GM12892 (cell line): ENCODE measurements around the gene ABCC4.

Source experiments
- DNase-seq: peaks from one replicate; pipeline ENCODE4 v3.0.0; 2011; ENCODE audit not compliant: insufficient read length
- FAIRE-seq: peaks from 2 replicates; lab custom pipeline; 2011; peaks lifted over from hg19 to GRCh38; lab: Jason Lieb, UNC
- POLR2A ChIP-seq: IDR thresholded peaks from 2 replicates; pipeline ENCODE4 v1.6.1; 2011; ENCODE audit warnings: low read depth, low read length, control low read depth
- POLR2AphosphoS5 ChIP-seq: IDR thresholded peaks from 2 replicates; pipeline ENCODE4 v1.6.1; 2011; ENCODE audit warnings: low read depth, low read length, control low read depth
- TAF1 ChIP-seq: IDR thresholded peaks from 2 replicates; pipeline ENCODE4 v1.6.1; 2011; ENCODE audit warnings: low read depth, mild to moderate bottlenecking, control low read depth, low read length, borderline replicate concordance

Gene ABCC4

DNA sequence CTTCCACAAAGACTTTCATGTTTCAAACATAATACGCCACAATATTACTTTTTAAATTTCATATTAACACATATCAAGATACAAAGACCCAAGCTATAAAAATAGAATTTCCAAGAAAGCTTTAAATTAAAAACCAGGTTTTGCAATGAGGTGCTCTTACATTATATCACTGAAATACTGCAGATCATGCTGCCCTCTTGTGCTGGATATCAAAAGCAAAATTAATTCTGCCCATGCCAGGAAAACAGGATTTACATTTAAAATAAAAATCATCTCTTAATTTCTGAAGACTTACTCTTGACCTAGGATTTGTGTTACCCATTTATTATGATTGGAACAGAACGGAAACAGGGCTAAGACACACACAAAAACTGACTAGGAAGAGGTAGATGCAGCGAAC, 145.0 kb downstream of the ABCC4 start:
- FAIRE-seq = no peak
- DNase-seq = no peak
- TF ChIP-seq POLR2A = no peak
- TF ChIP-seq POLR2AphosphoS5 = no peak

DNA sequence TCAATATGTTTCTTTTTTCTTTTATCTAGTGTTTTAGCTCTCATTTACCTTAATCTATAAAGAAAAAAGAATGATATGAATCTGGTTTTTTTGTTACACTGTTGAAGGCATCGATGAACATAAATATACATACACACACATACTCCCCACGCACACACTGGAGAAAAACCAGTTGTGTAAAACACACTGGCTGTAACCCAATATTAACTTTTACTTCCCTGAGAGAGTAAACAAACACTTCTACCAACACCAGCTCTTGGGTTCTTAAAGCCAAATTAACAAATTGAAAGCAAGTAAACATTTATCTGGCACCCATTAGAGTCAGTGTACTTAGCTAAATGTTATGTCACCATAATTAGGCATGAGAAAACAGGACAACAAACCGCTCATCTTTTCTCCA, 145.7 kb downstream of the ABCC4 start:
- FAIRE-seq (no peak), DNase-seq (no peak)
- TF ChIP-seq POLR2A = no peak

DNA sequence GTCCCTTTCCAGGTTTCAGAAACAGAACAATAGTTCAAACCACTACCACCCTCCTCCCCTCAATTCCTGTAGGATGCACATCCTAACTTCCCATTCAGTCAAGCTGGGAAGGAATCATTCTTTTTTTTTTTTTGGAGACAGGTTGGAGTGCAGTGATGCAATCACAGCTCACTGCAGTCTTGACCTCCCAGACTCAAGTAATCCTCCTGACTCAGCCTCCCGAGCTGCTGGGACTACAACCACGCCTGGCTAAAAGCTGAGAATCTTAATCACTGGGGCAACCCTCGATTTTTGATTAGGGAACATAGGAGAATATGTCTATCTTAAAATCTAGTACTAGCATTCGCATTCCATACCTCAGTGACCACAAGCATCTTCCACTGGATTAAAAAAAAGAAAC, 146.2 kb downstream of the ABCC4 start:
- FAIRE-seq = peak; percentile 33
- no peak for DNase-seq
- TF ChIP-seq TAF1 = no peak
- no peak for TF ChIP-seq POLR2AphosphoS5
- no peak for TF ChIP-seq POLR2A

DNA sequence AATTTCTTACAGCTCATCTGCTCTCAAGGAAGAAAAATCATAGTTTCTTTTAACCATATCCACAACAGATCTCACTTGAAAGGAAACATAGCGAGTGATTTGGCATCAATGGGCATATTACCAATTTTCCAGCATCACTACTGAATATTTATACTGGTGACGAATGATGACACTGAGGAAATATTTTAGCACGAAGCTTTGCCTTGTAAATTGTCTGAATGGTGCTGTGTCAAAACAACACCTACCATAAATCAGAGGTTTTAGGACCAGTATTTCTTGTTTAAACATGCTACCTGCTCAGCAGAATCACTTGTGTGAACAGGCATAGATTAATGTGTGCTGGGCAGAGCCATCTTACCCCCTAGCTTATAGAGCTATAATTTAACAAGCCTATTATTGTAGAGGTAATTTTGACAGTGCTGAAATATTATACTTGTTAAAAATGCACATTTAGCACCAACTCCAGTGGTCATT, 146.8 kb downstream of the ABCC4 start:
- no peak for TF ChIP-seq POLR2A
- TF ChIP-seq POLR2AphosphoS5 = no peak
- no peak for TF ChIP-seq TAF1
- FAIRE-seq = no peak
- DNase-seq = no peak

DNA sequence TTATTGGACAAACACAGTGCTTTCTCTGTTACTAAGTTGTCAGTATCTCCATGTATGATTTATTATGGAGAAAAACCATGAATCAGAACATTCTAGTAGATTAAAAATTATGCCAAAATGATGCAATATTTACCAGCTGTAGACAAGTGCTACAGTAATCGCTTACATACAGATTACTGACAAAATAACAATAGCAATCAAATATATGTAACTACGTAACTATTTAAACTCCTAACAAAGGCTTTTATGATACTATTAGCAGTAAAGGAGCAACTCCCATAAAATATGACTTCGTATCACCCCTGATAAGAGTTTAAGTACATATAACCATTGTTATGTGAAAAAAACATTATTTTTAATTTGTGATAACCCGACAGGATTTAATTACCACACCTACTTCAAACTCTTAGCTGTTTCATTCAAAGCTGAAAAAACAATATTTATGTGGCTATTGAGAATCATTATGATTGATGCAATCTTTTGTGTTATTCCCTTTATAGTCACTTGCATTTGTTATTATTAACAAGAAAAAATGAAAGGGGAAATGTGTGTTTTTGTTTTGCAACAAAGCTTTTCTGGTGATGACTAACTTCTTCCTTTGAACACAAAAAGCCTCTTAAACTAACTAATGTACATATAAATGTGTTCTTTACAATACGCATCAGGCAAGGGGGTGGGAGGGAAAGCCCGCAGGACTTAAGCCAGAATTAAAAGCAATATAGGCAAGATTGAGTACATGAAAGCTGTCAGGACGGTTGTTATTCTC, 147.4 kb downstream of the ABCC4 start:
- FAIRE-seq (no peak), DNase-seq (no peak)
- no peak for TF ChIP-seq POLR2A
- TF ChIP-seq TAF1 = no peak
- TF ChIP-seq POLR2AphosphoS5 = no peak

DNA sequence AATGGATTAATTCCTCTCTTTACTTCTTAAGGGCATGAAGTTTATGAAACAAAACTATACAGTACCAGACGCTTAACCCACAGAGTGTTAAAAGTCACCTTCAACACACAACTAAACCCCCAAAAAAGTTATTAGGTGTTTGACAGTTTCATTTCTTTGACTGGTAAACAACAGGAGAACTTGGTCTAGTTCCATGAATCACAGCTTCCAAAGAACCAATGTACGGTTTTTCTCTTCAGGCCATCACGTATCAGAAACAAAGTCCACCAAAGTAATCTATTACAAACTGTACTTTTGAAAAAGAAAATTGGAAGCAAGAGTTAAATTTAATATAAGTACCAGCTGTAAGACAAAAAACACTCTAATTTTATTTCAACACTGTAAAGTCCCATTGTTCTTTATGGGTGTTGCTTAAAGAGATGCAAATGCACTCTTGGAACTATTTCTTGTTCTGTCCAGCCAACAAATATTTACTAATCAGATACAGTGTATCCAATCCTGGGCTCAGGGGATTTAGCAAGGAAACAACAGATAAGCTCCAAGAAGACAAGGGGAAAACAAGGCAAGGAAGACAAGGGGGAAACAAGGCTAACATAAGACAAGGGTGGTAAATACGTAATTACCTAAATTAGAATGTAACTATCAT, 149.2 kb downstream of the ABCC4 start:
- FAIRE-seq (no peak), DNase-seq (no peak)
- TF ChIP-seq POLR2AphosphoS5 (no peak), POLR2A (no peak), TAF1 (no peak)

DNA sequence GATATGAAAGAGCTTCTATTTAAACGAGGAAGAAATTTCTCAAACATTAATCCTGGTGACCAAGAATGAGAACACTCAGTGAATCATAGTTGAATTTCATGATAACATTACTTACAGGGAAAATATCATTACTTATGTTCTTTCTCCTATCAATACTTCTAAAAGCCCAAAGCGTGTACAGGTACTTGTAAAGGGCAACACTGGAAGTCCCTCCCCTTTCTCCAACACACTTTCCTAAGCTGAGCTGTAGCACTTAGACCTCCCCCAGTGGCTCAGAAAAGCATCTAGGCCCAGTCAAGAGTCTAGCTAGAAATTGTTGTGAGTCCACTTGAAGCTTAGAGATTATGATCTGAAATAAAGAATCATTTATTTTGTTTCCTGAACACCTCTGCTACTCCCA, 150.7 kb downstream of the ABCC4 start:
- FAIRE-seq (peak; percentile 17), DNase-seq (no peak)
- TF ChIP-seq TAF1 = no peak
- TF ChIP-seq POLR2A = no peak
- TF ChIP-seq POLR2AphosphoS5 = no peak

DNA sequence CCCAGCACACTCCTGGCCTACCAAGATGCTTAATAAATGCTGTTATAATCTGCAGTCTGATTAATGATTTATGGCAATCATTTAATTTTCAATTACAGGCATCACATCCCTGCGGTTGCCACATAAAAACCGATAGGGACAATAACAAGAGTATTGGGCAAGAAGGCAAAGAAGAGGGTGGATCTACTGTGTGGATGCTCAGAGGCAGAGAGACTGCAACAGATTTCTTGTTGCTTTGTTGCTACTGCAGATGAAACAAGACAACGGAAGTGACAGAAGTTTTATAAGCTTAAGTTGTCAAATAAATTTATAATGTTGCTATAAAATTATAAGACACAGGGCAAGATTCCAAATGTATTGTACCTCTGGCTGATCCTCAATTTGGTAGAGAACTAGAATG, 154.8 kb downstream of the ABCC4 start:
- DNase-seq (no peak), FAIRE-seq (no peak)
- TF ChIP-seq POLR2AphosphoS5 (no peak), TAF1 (no peak), POLR2A (no peak)

DNA sequence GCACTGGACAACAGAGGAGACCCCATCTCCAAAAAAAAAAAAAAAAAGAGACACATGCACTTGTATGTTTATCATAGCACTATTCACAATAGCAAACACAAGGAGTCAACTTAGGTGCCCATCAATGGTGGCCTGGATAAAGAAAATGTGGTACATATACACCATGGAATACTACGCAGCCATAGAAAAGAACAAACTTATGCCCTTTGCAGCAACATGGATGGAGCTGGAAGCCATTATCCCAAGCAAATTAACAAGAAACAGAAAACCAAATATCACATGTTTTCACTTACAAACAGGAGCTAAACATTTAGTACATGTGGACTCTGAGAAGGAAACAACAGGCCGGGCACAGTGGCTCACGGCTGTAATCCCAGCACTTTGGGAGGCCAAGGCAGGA, 155.7 kb downstream of the ABCC4 start:
- TF ChIP-seq TAF1 = no peak
- TF ChIP-seq POLR2AphosphoS5 = no peak
- no peak for TF ChIP-seq POLR2A
- no peak for FAIRE-seq

DNA sequence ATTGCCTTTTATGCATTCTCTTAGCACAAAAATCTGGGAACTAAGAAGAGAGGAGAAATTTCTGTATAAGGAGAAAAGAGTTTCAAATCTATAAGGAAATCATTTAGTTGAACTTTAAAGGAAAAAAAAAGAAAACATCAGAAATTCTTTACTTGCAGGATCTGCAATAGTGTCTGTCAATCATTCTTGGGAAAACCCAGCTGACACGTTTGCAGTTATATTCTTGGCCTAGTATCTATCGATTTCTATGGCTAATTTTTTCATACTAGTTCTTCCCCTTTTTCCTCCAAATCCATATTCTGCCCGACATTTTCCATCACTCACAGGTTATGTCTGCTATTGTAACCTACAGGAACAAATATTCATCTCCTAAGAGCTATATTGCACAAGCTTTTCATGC, 160.7 kb downstream of the ABCC4 start:
- no peak for TF ChIP-seq POLR2A
- DNase-seq (no peak), FAIRE-seq (no peak)

More for the DNA sequence above, 155.7 kb downstream of the ABCC4 start:
- no peak for DNase-seq

DNA sequence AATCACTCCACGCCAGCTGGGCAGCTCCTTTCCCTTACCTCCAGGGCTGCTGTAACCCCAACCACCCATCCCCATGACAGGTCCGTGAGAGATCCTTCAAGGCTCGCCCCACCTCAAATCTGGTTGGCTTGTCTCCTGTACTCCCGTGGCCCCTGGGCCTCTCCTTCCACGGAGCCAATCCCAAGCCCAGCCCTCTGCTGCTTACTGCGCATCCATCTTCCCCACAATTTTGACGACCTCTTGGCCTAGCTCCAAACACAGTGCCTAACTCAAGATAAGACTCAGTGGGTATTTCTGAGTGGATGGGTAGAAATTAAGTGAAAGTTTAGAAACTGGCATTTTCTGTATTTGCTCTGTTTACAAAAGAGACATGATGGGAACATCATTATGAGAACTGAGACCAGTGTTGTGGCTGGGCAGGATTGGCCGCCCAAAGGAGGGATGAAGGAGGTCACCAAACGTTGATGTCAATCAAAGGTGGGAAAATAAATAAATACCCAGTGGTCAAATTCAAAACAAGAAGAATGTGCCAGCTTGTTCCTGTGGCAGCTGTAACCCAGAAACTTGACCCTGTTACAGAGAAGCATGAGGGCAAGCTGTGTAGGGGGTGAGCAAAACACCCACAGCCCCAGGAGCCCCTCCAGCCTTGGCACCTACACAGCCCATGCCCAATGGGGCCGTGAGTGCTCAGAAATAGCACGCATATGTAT, 162.2 kb downstream of the ABCC4 start:
- FAIRE-seq (no peak), DNase-seq (no peak)
- TF ChIP-seq POLR2AphosphoS5 (no peak), TAF1 (no peak), POLR2A (no peak)

DNA sequence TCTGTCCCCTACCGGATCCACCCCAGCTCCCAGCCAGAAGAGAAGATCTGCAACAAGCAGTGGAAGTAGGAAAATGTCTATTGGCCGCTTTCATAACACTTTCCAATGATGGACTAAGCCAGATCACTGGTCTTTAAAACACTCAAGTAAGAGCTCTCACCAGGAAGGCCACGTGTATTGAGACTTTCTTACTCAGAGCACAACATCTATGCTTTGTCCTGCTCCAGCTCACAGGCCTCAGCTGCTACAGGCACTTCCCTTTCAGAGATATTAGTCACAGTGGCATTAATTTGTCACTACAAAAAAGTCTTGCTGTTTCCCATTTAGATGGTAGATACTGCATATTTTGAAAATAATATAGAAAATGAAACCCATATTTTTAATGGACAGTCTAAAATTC, 164.2 kb downstream of the ABCC4 start:
- no peak for TF ChIP-seq TAF1
- TF ChIP-seq POLR2AphosphoS5 = no peak
- TF ChIP-seq POLR2A = no peak

DNA sequence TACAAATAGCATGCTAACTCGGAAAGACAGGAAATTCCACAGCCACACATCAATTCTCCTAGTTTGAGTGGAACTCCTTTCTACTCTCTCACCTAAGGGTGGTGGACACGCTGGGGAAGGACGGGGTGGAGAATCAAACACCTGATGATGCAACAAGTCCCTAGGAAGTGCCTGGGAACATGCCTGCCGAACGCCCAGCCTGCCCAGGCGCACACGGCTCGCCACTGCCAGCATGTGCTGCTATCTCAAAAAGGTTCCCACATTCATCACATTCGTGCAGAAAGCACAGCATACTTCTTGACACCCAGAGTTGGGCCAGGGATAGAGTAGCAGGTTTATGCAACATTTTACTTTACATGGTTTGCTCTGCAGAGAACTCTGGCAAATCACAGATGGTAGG, 164.6 kb downstream of the ABCC4 start:
- no peak for FAIRE-seq
- no peak for TF ChIP-seq TAF1
- TF ChIP-seq POLR2AphosphoS5 = no peak
- TF ChIP-seq POLR2A = no peak
- DNase-seq = no peak

More for the DNA sequence above, 164.2 kb downstream of the ABCC4 start:
- FAIRE-seq (no peak), DNase-seq (no peak)
